B cell (primary cell): ENCODE results near the gene ING4. TPM values are rescaled to one million over a fixed set of nuclear protein-coding genes. Genes with fewer than 3 reads are reported as not detected.

Experiments used
- ATAC-seq: fragments of 200-7000 bp; cut with Tn5 transposase; one replicate; pipeline ENCODE4 v1.10.0; 2021; ENCODE audit warnings: low read depth, mild to moderate bottlenecking, moderate number of reproducible peaks, moderate library complexity
- CTCF ChIA-PET: fragments of 350-600 bp; sonication (Branson Sonifier 250); formaldehyde crosslinking; loops from one replicate; lab custom pipeline; 2021; ENCODE audit warnings: antibody characterized with exemption, inconsistent platforms; lab: Charles Lee
- POLR2A ChIA-PET: fragments of 350-600 bp; sonication (Branson Sonifier 250); formaldehyde crosslinking; loops from one replicate; lab custom pipeline; 2021; ENCODE audit warnings: antibody characterized with exemption; lab: Charles Lee
- DNase-seq: peaks from one replicate; pipeline ENCODE4 v3.0.0; 2013
- H2AFZ ChIP-seq: 2 replicates; pipeline ENCODE4 v1.6.1; 2012; ENCODE audit warnings: mild to moderate bottlenecking, low read depth, low read length; ENCODE audit not compliant: insufficient read depth, poor library complexity, severe bottlenecking
- H3K27ac ChIP-seq, 2 donors: 1 replicate in 1 of 2; 2 replicates in 1 of 2; pipeline ENCODE4 v1.5.1; 2012 to 2013; ENCODE audit warnings: low read length in 2 of 2, mild to moderate bottlenecking in 2 of 2, moderate library complexity in 1 of 2
- H3K27me3 ChIP-seq, 4 experiments: fragments of 200-600 bp in 1 of 4; sonication (generic) in 1 of 4; replicated peaks in 1 of 4; 1 replicate in 2 of 4; 2 replicates in 2 of 4; pipeline versions ENCODE4 v1.6.1 to v1.7.0; 2013 to 2016; ENCODE audit warnings: low read length in 3 of 4, mild to moderate bottlenecking in 2 of 4, mixed read lengths in 1 of 4, moderate library complexity in 1 of 4; ENCODE audit not compliant: insufficient read depth in 4 of 4, control insufficient read depth in 3 of 4; ENCODE audit errors: control extremely low read depth in 1 of 4
- H3K36me3 ChIP-seq, 2 experiments: replicated peaks in 1 of 2; 1 replicate in 1 of 2; 2 replicates in 1 of 2; pipeline versions ENCODE4 v1.6.1 to v1.7.1; 2013; ENCODE audit warnings: low read length in 1 of 2; ENCODE audit not compliant: insufficient read depth in 2 of 2, control insufficient read depth in 1 of 2; ENCODE audit errors: control extremely low read depth in 1 of 2, extremely low read depth in 1 of 2
- H3K4me1 ChIP-seq, 2 donors: fragments of 200-600 bp in 1 of 2; sonication (generic) in 1 of 2; 1 replicate in 1 of 2; 2 replicates in 1 of 2; pipeline versions ENCODE4 v1.5.1 to v1.6.1; 2013 to 2017; ENCODE audit warnings: low read length in 2 of 2; ENCODE audit not compliant: control insufficient read depth in 2 of 2, insufficient read depth in 2 of 2
- H3K4me2 ChIP-seq: replicated peaks from 2 replicates; pipeline ENCODE3; 2012; ENCODE audit warnings: mild to moderate bottlenecking, low read depth, low read length; ENCODE audit not compliant: poor library complexity, severe bottlenecking
- H3K4me3 ChIP-seq, 5 experiments: fragments of 200-600 bp in 1 of 5; sonication (generic) in 1 of 5; 1 replicate in 3 of 5; 2 replicates in 2 of 5; pipeline versions ENCODE4 v1.5.1 to v1.7.0; 2011 to 2016; ENCODE audit warnings: low read length in 4 of 5, mild to moderate bottlenecking in 4 of 5, low read depth in 2 of 5, control low read depth in 1 of 5, moderate library complexity in 1 of 5; ENCODE audit not compliant: insufficient read depth in 1 of 5; ENCODE audit errors: control extremely low read depth in 1 of 5, extremely low read depth in 1 of 5
- H3K79me2 ChIP-seq: fragments of 200-600 bp; sonication (generic); one replicate; pipeline ENCODE4 v1.6.0; 2016; ENCODE audit warnings: low read length; ENCODE audit not compliant: control insufficient read depth, insufficient read depth
- H3K9ac ChIP-seq: fragments of 200-600 bp; sonication (generic); 2 replicates; pipeline ENCODE4 v1.6.1; 2017; ENCODE audit warnings: mild to moderate bottlenecking, low read length, moderate library complexity
- H3K9me3 ChIP-seq, 3 donors: one replicate each; pipeline versions ENCODE4 v1.6.1 to v1.7.1; 2013; ENCODE audit warnings: low read length in 2 of 3; ENCODE audit not compliant: control insufficient read depth in 2 of 3, insufficient read depth in 1 of 3; ENCODE audit errors: control extremely low read depth in 1 of 3
- H4K20me1 ChIP-seq: 2 replicates; pipeline ENCODE4 v1.6.0; 2012; ENCODE audit warnings: mild to moderate bottlenecking, low read length; ENCODE audit not compliant: insufficient read depth, control insufficient read depth, poor library complexity, severe bottlenecking
- H3K27ac Mint-ChIP-seq: one replicate; pipeline ENCODE4 v1.8.0; 2021; ENCODE audit warnings: mixed read lengths
- H3K27me3 Mint-ChIP-seq: one replicate; pipeline ENCODE4 v1.8.0; 2021; ENCODE audit warnings: mixed read lengths
- H3K4me1 Mint-ChIP-seq: one replicate; pipeline ENCODE4 v1.8.0; 2021; ENCODE audit warnings: mixed read lengths
- H3K4me3 Mint-ChIP-seq: one replicate; pipeline ENCODE4 v1.8.0; 2021; ENCODE audit warnings: mixed read lengths
- H3K9me3 Mint-ChIP-seq: one replicate; pipeline ENCODE4 v1.8.0; 2022; ENCODE audit warnings: mixed read lengths; ENCODE audit not compliant: insufficient read depth
- EZH2 ChIP-seq: IDR thresholded peaks from 2 replicates; pipeline ENCODE4 v1.6.1; 2012; ENCODE audit warnings: borderline replicate concordance, low read depth, mild to moderate bottlenecking, moderate library complexity, low read length; ENCODE audit not compliant: insufficient read depth, poor library complexity, severe bottlenecking
- WGBS: methylation state at CpG from one replicate; pipeline ENCODE4 v1.1.5; 2013; ENCODE audit warnings: missing lambda C conversion rate; ENCODE audit not compliant: insufficient coverage; 5-methylcytosine and 5-hydroxymethylcytosine counted together
- intact Hi-C: fragments of 100-400 bp; cut with micrococcal nuclease; formaldehyde crosslinking; loops from one replicate; pipeline ENCODE4 v1.10.0; 2022
- polyA plus RNA-seq: library from polyadenylated mRNA; depleted of rRNA; stranded (reverse); fragments of >200 nt; gene quantifications from 2 replicates; pipeline ENCODE4 v1.2.3, GENCODE V29; 2012
- total RNA-seq, 2 donors: library from RNA; stranded (reverse); fragments of 120-200 nt in 1 of 2; gene quantifications; 1 replicate in 1 of 2; 2 replicates in 1 of 2; pipeline versions ENCODE4 v1.2.3 to v1.2.4, GENCODE V29; 2013 to 2022
- TF ChIP-seq, protein P1 (sequence below): fragments of 200-600 bp; IDR thresholded peaks from one replicate; pipeline ENCODE4 v1.8.0; 2022; ENCODE audit warnings: antibody characterized with exemption, mild to moderate bottlenecking

ING4 gene
- total and polyA plus RNA-seq, 2 donors (not counting 1 experiment from before 2014, with no cell fraction given): 81.1 to 110 TPM

DNA sequence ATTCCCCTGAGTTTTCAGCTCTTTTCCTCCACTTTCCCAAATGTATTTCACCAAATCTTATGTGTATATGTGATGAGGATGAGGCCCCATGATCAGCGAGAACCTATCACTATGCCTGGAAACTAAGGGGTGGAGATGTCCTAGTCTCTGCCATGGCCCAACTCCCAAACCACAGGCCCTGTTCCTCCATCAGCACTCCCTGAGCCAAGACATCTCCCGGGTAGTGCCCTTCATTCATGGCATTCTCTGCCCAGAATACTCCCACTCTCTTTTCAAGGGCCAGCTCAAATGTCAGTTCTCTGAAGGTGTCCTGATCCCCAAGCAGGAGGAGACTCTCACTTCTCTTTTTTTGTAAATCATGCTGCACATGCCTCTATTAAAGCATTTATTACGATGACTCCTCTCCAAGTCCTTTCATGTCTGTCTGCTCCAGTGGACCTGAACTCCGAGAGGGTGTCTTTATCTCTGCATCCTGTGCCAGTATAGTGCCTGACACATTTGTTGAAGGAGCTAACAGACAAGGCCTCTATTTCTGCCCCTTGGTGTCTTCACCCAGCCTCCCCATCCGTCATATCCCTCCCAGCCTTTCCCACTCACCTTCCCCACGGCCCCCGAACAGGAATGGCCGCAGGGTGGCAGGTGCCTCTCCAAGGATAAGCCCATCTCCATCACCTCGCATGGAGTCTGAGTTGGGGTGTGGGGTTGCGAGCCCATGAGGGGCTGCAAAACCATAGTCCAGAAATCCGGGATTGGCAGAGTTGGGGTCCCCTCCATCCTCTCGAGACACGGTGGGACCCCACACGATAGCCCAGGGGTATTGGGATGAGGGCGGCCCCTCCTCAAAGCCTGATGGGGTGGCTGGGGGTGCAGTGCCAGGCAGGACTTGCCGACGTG, 34.0 kb upstream of the ING4 start:
- Mint-ChIP-seq H3K9me3 (no peaks in the 10 kb centered on the region), H3K4me1 (peaks cover 62% of the 10 kb centered on the region), H3K4me3 (peak overlapping the region; percentile 61), H3K27me3 (peaks cover 6% of the 10 kb centered on the region), H3K27ac (peak overlapping the region; percentile 83)
- Histone ChIP-seq H3K4me1 (peaks cover 51 to 55% of the 10 kb centered on the region in 2 donors), H3K79me2 (peaks cover 4% of the 10 kb centered on the region), H3K4me3 (peak overlapping the region in 1 of 5 experiments; percentile 6), H3K9ac (no peak overlapping the region), H3K4me2 (peak overlapping the region; percentile 69), H3K9me3 (peaks cover 0 to 3% (median 0%) of the 10 kb centered on the region in 3 donors), H4K20me1 (no peaks in the 10 kb centered on the region), H3K27ac (peak overlapping the region; percentile 35 to 58), H2AFZ (no peak overlapping the region), H3K27me3 (peaks cover 4 to 17% (median 11%) of the 10 kb centered on the region in 4 experiments), H3K36me3 (peaks cover 0 to 4% of the 10 kb centered on the region in 2 experiments)
- WGBS: 69% methylated on average over 13 of the region's 17 CpGs
- peak; percentile 83 for DNase-seq
- intact Hi-C loops: loop anchor here (2.0 kb wide), 1 partner anchor 28 kb away; the partner anchor contains the start of gene COPS7A
- TF ChIP-seq EZH2: no peak
- TF ChIP-seq, protein P1, sequence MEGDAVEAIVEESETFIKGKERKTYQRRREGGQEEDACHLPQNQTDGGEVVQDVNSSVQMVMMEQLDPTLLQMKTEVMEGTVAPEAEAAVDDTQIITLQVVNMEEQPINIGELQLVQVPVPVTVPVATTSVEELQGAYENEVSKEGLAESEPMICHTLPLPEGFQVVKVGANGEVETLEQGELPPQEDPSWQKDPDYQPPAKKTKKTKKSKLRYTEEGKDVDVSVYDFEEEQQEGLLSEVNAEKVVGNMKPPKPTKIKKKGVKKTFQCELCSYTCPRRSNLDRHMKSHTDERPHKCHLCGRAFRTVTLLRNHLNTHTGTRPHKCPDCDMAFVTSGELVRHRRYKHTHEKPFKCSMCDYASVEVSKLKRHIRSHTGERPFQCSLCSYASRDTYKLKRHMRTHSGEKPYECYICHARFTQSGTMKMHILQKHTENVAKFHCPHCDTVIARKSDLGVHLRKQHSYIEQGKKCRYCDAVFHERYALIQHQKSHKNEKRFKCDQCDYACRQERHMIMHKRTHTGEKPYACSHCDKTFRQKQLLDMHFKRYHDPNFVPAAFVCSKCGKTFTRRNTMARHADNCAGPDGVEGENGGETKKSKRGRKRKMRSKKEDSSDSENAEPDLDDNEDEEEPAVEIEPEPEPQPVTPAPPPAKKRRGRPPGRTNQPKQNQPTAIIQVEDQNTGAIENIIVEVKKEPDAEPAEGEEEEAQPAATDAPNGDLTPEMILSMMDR: no peak
- ChIA-PET POLR2A (interaction anchor here (0.6 to 2.6 kb wide), 6 partner anchors 27 to 252 kb away, joined by 4 to 13 read pairs (median 6); partner anchors contain the start of genes COPS7A and TPI1), CTCF (interaction anchor here (0.7 to 2.1 kb wide), 6 partner anchors 13 to 134 kb away, joined by 3 to 6 read pairs (median 4); no protein-coding TSS in a partner anchor)
- ATAC-seq: peak; percentile 85
